WTC11 (cell line): ENCODE measurements around the gene S1PR5. TPM values are rescaled to one million over a fixed set of nuclear protein-coding genes. Genes with fewer than 3 reads are reported as not detected.
"Not testable (repeated sequence)": the region's sequence is repeated elsewhere in the genome, so short reads cannot be mapped to it uniquely, and the experiment has no call there.

Experiments used
- ATAC-seq: fragments of 200-7000 bp; cut with Tn5 transposase; 2 replicates; pipeline ENCODE4 v1.10.0; 2021; ENCODE audit warnings: mild to moderate bottlenecking, moderate library complexity
- CTCF ChIA-PET: fragments of 300-600 bp; sonication (Branson Sonifier 250); formaldehyde crosslinking; loops from one replicate; lab custom pipeline; 2021; ENCODE audit warnings: antibody characterized with exemption; lab: Charles Lee
- POLR2A ChIA-PET: fragments of 350-600 bp; sonication (Branson Sonifier 250); formaldehyde crosslinking; loops from one replicate; lab custom pipeline; 2021; ENCODE audit warnings: antibody characterized with exemption; lab: Charles Lee
- DNase-seq: peaks from one replicate; pipeline ENCODE4 v3.0.0; 2021; ENCODE audit warnings: low spot score
- H3K27ac Mint-ChIP-seq: 2 replicates; pipeline ENCODE4 v1.8.0; 2021; ENCODE audit warnings: mixed read lengths
- H3K27me3 Mint-ChIP-seq: 2 replicates; pipeline ENCODE4 v1.8.0; 2021; ENCODE audit warnings: low read depth, mild to moderate bottlenecking, moderate library complexity, mixed read lengths
- H3K36me3 Mint-ChIP-seq: 2 replicates; pipeline ENCODE4 v1.8.0; 2021; ENCODE audit warnings: mixed read lengths
- H3K4me1 Mint-ChIP-seq: 2 replicates; pipeline ENCODE4 v1.8.0; 2022; ENCODE audit warnings: mixed read lengths
- H3K4me3 Mint-ChIP-seq: 2 replicates; pipeline ENCODE4 v1.8.0; 2021; ENCODE audit warnings: mild to moderate bottlenecking, moderate library complexity, mixed read lengths
- H3K9me3 Mint-ChIP-seq: 2 replicates; pipeline ENCODE4 v1.8.0; 2021; ENCODE audit warnings: mixed read lengths
- CREB1 ChIP-seq: sonication (generic); formaldehyde crosslinking; IDR thresholded peaks from 2 replicates; pipeline ENCODE4 v1.8.0; 2023; ENCODE audit warnings: mild to moderate bottlenecking, missing genetic modification reagents
- EMX1 ChIP-seq: fragments of 250-450 bp; sonication (Bioruptor Pico); IDR thresholded peaks from 2 replicates; pipeline ENCODE4 v1.8.0; 2021; ENCODE audit warnings: mild to moderate bottlenecking
- NR2C2 ChIP-seq: sonication (generic); formaldehyde crosslinking; IDR thresholded peaks from 2 replicates; pipeline ENCODE4 v1.8.0; 2022; ENCODE audit warnings: mild to moderate bottlenecking, missing genetic modification reagents
- SOX15 ChIP-seq: fragments of 250-450 bp; sonication (Bioruptor Pico); IDR thresholded peaks from 2 replicates; pipeline ENCODE4 v1.9.0; 2021; ENCODE audit warnings: mild to moderate bottlenecking
- total RNA-seq: library from RNA; stranded (reverse); gene quantifications from 3 replicates; pipeline ENCODE4 v1.2.3, GENCODE V29; 2021
- TF ChIP-seq, protein P1 (sequence below): sonication (generic); formaldehyde crosslinking; IDR thresholded peaks from 2 replicates; pipeline ENCODE4 v1.8.1; 2022; ENCODE audit warnings: mild to moderate bottlenecking, missing genetic modification reagents, moderate library complexity, borderline replicate concordance
- TF ChIP-seq, protein P2 (sequence below): sonication (generic); formaldehyde crosslinking; IDR thresholded peaks from 2 replicates; pipeline ENCODE4 v1.8.0; 2023; ENCODE audit warnings: mild to moderate bottlenecking, missing genetic modification reagents
- TF ChIP-seq, protein P3 (sequence below): fragments of 250-450 bp; sonication (Bioruptor Pico); IDR thresholded peaks from 2 replicates; pipeline ENCODE4 v1.9.0; 2021; ENCODE audit warnings: mild to moderate bottlenecking, borderline replicate concordance
- TF ChIP-seq, protein P4 (sequence below): sonication (generic); formaldehyde crosslinking; IDR thresholded peaks from 2 replicates; pipeline ENCODE4 v1.8.1; 2023; ENCODE audit warnings: mild to moderate bottlenecking, missing genetic modification reagents, borderline replicate concordance
- TF ChIP-seq, protein P5 (sequence below): sonication (generic); formaldehyde crosslinking; IDR thresholded peaks from 2 replicates; pipeline ENCODE4 v1.8.1; 2022; ENCODE audit warnings: low read depth, mild to moderate bottlenecking, moderate library complexity, missing genetic modification reagents, borderline replicate concordance

S1PR5 gene
- total RNA-seq, 1 experiment from 2014 or later, result 5.4 TPM

DNA sequence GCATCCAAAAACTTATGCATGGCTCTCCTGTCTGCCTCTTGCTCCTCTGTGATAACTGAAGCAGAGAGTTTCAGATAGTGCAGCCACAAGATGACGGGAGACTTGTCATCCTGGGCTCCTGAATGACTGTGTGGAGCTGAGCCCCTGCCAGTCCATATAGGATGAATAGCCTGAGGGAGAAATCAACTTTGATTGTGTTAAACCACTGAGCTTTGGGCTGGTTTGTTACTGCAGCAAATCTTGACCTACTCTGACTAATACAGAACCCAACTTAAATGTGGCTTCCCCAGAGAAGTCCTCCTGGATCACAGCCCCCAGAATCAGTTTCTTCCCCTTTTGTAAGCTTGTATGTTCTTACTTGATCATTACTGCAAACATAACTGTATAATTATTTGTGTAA lies 15.2 kb upstream of the S1PR5 start:
- peaks cover 7% of the 10 kb centered on the region for H3K9me3 Mint-ChIP-seq
- TF ChIP-seq EMX1 (CRISPR knock-in tag) (no peak), SOX15 (CRISPR knock-in tag) (no peak), NR2C2 (CRISPR knock-in tag) (no peak), CREB1 (no peak)
- TF ChIP-seq, protein P1, sequence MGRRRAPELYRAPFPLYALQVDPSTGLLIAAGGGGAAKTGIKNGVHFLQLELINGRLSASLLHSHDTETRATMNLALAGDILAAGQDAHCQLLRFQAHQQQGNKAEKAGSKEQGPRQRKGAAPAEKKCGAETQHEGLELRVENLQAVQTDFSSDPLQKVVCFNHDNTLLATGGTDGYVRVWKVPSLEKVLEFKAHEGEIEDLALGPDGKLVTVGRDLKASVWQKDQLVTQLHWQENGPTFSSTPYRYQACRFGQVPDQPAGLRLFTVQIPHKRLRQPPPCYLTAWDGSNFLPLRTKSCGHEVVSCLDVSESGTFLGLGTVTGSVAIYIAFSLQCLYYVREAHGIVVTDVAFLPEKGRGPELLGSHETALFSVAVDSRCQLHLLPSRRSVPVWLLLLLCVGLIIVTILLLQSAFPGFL (CRISPR knock-in tag), result no peak
- TF ChIP-seq, protein P2, sequence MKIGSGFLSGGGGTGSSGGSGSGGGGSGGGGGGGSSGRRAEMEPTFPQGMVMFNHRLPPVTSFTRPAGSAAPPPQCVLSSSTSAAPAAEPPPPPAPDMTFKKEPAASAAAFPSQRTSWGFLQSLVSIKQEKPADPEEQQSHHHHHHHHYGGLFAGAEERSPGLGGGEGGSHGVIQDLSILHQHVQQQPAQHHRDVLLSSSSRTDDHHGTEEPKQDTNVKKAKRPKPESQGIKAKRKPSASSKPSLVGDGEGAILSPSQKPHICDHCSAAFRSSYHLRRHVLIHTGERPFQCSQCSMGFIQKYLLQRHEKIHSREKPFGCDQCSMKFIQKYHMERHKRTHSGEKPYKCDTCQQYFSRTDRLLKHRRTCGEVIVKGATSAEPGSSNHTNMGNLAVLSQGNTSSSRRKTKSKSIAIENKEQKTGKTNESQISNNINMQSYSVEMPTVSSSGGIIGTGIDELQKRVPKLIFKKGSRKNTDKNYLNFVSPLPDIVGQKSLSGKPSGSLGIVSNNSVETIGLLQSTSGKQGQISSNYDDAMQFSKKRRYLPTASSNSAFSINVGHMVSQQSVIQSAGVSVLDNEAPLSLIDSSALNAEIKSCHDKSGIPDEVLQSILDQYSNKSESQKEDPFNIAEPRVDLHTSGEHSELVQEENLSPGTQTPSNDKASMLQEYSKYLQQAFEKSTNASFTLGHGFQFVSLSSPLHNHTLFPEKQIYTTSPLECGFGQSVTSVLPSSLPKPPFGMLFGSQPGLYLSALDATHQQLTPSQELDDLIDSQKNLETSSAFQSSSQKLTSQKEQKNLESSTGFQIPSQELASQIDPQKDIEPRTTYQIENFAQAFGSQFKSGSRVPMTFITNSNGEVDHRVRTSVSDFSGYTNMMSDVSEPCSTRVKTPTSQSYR, result no peak
- TF ChIP-seq, protein P3, sequence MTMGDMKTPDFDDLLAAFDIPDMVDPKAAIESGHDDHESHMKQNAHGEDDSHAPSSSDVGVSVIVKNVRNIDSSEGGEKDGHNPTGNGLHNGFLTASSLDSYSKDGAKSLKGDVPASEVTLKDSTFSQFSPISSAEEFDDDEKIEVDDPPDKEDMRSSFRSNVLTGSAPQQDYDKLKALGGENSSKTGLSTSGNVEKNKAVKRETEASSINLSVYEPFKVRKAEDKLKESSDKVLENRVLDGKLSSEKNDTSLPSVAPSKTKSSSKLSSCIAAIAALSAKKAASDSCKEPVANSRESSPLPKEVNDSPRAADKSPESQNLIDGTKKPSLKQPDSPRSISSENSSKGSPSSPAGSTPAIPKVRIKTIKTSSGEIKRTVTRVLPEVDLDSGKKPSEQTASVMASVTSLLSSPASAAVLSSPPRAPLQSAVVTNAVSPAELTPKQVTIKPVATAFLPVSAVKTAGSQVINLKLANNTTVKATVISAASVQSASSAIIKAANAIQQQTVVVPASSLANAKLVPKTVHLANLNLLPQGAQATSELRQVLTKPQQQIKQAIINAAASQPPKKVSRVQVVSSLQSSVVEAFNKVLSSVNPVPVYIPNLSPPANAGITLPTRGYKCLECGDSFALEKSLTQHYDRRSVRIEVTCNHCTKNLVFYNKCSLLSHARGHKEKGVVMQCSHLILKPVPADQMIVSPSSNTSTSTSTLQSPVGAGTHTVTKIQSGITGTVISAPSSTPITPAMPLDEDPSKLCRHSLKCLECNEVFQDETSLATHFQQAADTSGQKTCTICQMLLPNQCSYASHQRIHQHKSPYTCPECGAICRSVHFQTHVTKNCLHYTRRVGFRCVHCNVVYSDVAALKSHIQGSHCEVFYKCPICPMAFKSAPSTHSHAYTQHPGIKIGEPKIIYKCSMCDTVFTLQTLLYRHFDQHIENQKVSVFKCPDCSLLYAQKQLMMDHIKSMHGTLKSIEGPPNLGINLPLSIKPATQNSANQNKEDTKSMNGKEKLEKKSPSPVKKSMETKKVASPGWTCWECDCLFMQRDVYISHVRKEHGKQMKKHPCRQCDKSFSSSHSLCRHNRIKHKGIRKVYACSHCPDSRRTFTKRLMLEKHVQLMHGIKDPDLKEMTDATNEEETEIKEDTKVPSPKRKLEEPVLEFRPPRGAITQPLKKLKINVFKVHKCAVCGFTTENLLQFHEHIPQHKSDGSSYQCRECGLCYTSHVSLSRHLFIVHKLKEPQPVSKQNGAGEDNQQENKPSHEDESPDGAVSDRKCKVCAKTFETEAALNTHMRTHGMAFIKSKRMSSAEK, result no peak
- TF ChIP-seq, protein P4, sequence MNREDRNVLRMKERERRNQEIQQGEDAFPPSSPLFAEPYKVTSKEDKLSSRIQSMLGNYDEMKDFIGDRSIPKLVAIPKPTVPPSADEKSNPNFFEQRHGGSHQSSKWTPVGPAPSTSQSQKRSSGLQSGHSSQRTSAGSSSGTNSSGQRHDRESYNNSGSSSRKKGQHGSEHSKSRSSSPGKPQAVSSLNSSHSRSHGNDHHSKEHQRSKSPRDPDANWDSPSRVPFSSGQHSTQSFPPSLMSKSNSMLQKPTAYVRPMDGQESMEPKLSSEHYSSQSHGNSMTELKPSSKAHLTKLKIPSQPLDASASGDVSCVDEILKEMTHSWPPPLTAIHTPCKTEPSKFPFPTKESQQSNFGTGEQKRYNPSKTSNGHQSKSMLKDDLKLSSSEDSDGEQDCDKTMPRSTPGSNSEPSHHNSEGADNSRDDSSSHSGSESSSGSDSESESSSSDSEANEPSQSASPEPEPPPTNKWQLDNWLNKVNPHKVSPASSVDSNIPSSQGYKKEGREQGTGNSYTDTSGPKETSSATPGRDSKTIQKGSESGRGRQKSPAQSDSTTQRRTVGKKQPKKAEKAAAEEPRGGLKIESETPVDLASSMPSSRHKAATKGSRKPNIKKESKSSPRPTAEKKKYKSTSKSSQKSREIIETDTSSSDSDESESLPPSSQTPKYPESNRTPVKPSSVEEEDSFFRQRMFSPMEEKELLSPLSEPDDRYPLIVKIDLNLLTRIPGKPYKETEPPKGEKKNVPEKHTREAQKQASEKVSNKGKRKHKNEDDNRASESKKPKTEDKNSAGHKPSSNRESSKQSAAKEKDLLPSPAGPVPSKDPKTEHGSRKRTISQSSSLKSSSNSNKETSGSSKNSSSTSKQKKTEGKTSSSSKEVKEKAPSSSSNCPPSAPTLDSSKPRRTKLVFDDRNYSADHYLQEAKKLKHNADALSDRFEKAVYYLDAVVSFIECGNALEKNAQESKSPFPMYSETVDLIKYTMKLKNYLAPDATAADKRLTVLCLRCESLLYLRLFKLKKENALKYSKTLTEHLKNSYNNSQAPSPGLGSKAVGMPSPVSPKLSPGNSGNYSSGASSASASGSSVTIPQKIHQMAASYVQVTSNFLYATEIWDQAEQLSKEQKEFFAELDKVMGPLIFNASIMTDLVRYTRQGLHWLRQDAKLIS (CRISPR knock-in tag), result no peak
- TF ChIP-seq, protein P5, sequence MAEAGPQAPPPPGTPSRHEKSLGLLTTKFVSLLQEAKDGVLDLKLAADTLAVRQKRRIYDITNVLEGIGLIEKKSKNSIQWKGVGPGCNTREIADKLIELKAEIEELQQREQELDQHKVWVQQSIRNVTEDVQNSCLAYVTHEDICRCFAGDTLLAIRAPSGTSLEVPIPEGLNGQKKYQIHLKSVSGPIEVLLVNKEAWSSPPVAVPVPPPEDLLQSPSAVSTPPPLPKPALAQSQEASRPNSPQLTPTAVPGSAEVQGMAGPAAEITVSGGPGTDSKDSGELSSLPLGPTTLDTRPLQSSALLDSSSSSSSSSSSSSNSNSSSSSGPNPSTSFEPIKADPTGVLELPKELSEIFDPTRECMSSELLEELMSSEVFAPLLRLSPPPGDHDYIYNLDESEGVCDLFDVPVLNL (CRISPR knock-in tag), result no peak
- no peak for DNase-seq
- no peak overlapping the region for H3K4me3 Mint-ChIP-seq
- H3K36me3 Mint-ChIP-seq, result no peaks in the 10 kb centered on the region
- H3K27ac Mint-ChIP-seq, result no peak overlapping the region
- peaks cover 7% of the 10 kb centered on the region for H3K27me3 Mint-ChIP-seq
- no peak for ATAC-seq
- no peaks in the 10 kb centered on the region for H3K4me1 Mint-ChIP-seq
- ChIA-PET CTCF (interaction anchor here (1.4 kb wide), 1 partner anchor 27 kb away, joined by 4 read pairs; no protein-coding TSS in a partner anchor), POLR2A (no interaction called here)

DNA sequence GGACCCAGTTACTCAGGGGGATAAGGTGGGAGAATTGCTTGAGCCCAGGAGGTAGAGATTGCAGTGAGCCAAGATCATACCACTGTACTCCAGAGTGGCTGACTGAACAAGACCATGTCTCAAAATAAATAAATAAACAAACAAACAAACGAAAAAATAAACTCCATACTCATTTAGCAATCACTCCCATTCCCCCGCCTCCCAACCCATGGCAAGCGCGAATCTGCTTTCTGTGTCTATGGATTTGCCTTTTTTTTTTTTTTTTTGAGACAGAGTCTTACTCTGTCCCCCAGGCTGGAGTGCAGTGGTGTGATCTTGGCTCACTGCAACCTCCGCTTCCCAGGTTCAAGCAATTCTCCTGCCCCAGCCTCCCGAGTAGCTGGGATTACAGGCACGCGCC lies 9.6 kb upstream of the S1PR5 start:
- POLR2A ChIA-PET, result not testable (repeated sequence)

More for the DNA sequence above, 9.6 kb upstream of the S1PR5 start:
- not testable (repeated sequence) for DNase-seq, H3K4me1 Mint-ChIP-seq, H3K36me3 Mint-ChIP-seq, H3K27ac Mint-ChIP-seq, H3K4me3 Mint-ChIP-seq, ATAC-seq, H3K9me3 Mint-ChIP-seq, H3K27me3 Mint-ChIP-seq
- CTCF ChIA-PET, result interaction anchor here (0.7 to 1.1 kb wide), 2 partner anchors 15 to 37 kb away, joined by 3 read pairs; no protein-coding TSS in a partner anchor
